Measurements from ENCODE around the gene SHD.

Gene SHD

DNA sequence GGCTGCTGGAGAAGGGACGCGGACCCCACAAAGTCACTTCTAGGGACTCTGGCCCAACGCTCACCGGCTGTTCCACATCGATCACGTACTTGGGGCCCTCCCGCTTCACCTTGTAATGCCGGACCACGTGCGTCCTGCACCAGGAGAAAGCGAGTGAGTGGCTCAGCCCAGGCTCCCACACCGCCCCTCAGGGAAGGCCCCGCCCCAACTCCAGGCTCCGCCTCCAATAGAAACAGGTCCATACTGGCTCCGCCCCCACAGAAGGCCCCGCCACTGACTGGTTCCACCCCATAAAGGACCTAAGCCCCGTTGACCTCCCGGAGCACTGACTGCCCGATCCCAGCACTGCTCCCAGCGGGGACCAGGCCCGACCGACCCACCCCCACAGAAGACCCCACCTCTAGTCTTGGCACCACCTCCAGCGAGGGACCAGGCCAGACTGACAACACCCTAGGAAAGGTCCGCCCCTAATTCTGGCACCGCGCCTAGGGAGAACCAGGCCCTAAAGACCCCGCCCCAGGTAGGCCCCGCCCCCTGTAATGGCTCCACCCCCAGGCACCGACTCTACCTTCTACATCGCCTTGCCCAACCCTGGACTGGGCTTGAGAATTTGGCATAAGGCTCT lies 48.3 kb downstream of the SHD start:
- peak; percentile 92 for DNase-seq

GRCh38 chr19:4327877-4328242 lies 48.8 kb downstream of the SHD start:
- DNase-seq: no peak

DNA sequence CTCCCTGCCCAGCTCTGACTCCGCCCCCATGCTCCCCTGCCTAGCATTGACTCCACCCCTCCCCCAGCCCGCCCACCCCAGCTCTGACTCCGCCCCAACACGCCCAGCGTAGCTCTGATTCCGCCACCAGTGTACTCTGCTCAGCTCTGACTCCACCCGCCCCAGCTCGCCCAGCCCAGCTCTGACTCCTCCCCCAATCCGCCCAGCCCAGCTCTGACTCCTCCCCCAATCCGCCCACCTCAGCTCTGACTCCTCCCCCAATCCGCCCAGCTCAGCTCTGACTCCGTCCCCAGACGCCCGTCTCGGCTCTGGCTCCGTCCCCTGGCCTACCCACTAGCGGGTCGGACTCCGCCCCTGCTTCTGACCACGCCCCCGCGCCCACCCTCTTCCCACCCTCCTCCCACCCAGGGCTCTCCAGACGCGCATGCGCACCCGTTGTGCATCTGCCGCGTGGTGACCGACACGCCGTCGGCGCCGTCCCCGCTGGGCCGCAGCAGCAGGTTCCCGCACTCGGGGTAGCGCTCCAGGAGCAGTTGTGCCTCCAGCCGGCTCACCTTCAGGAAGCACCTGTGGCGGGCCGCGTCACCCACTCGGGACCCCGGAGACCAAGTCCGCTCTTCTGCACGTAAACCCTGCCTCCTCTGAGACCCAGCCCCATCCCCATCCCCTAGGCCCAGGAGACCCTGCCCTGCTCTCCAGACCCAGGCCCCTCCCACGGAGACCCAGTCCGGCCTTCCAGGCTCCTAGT lies 49.4 kb downstream of the SHD start:
- peak; percentile 92 for DNase-seq

DNA sequence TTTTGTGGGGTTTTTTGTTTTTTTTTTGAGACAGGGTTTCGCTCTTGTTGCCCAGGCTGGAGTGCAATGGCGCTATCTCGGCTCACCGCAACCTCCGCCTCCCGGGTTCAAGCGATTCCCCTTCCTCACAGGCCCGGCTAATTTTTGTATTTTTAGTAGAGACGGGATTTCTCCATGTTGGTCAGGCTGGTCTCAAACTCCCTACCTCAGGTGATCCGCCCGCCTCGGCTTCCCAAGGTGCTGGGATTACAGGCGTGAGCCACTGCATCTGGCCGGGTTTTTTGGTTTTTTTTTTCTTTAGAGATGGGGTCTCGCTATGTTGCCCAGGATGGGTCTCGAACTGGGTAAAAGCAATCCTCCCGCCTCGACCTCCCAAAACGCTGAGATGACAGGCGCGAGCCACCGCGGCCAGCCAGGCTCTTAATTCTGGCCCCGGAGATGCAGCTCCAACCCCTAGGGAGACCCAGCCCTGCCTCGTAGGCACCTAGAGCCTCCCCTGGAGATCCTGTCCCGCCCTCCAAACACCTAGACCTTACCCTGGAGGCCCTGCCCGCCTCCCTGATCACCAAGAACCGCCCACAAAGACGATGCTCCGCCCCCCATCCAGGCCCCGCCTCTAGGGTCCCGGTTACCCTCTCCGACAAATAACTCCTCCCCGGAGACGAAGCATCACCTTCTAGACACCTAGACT lies 50.1 kb downstream of the SHD start:
- DNase-seq: peak; percentile 24

DNA sequence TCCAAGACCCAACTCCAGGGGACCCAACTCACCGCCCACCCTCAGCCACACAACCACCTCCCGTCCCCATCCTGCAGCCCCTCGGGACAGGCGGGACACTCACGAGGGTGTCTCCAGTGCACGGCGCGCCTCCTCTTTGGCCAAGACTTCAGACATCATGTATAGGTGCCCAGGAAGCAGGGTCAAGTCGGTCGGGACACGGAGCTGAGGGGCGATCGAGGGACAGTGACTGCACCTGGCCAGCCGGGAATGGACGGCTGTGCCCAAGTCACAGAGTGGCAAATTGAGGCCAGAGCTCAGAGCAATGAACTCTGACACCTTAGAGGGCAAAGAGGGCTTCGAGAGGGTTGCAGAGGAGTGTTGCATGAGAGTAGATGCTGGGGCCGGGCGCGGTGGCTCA lies 50.8 kb downstream of the SHD start:
- DNase-seq: no peak

DNA sequence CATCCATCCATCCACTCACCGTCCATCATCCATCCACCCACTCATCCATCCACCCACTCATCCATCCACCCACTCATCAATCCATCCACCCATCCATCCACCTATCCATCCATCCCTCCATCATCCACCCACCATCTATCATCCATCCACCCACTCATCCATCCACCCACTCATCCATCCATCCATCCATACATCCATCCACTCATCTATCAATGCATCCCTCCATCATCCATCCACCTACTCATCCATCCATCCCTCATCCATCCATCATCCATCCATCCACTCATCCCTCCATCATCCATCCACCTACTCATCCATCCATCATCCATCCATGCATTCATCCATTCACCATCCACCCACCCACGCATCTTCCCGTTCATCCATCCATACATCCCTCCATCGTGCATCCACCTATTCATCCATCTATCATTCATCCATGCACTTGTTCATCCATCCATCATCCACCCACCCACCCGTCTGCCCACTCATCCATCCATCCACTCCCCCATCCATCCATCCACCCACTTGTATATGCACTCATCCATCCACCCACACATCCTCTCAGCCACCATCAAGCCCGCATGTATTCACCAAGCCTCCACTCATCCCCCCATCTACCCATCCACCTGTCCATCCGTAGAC lies 56.0 kb downstream of the SHD start:
- DNase-seq: no peak

DNA sequence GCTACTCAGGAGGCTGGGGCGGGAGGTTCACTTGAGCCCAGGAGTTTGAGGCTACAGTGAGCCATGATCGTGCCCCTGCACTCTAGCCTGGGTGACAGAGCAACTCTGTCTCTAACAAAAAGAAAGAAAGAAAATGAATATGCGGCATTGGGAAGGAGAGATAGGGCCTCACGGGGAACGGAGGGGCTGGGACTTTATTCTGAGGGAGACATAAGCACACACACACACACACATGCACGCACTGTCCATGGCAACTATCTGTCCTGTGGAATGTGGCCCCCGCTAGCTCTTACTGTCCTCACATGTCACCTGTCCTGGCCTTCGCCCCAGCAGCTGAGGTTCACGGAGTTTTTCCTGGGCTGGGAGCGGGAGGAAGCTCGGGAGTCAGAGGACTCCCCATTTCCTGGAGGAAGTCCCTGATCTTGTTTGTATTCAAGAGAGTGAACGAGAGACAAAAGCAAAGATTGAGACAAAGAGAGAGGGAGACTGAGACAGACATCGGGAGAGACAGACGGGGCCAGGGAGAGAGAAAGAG lies 58.9 kb downstream of the SHD start:
- DNase-seq: peak; percentile 54

- no peak for DNase-seq
Observed at GRCh38 chr19:4338441-4339355, 59.6 kb downstream of the SHD start, which contains the start of gene STAP2. STAP2 (minus strand) TSS chr19:4338827; CDS start chr19:4338753, 74 bp downstream.
